GM13977 (cell line): ENCODE results near the gene COG8.

Experiments
- DNase-seq: peaks from one replicate; pipeline ENCODE4 v3.0.0; 2012; ENCODE audit warnings: low spot score
- in situ Hi-C: fragments of 300-500 bp; cut with MboI; formaldehyde crosslinking; loops from one replicate; pipeline ENCODE4 v1.12.0; 2022; ENCODE audit warnings: low sequenced_read_pairs, low pct_unique_long_range_greater_than_20kb, mixed read lengths, inconsistent platforms; ENCODE audit not compliant: unreplicated experiment
- TF ChIP-seq, protein P1 (sequence below): IDR thresholded peaks from 2 replicates; pipeline ENCODE4 v1.5.1; 2012; ENCODE audit warnings: mild to moderate bottlenecking, control low read depth; ENCODE audit not compliant: insufficient read depth; ENCODE audit errors: extremely low read depth, missing control alignments

COG8 gene

DNA sequence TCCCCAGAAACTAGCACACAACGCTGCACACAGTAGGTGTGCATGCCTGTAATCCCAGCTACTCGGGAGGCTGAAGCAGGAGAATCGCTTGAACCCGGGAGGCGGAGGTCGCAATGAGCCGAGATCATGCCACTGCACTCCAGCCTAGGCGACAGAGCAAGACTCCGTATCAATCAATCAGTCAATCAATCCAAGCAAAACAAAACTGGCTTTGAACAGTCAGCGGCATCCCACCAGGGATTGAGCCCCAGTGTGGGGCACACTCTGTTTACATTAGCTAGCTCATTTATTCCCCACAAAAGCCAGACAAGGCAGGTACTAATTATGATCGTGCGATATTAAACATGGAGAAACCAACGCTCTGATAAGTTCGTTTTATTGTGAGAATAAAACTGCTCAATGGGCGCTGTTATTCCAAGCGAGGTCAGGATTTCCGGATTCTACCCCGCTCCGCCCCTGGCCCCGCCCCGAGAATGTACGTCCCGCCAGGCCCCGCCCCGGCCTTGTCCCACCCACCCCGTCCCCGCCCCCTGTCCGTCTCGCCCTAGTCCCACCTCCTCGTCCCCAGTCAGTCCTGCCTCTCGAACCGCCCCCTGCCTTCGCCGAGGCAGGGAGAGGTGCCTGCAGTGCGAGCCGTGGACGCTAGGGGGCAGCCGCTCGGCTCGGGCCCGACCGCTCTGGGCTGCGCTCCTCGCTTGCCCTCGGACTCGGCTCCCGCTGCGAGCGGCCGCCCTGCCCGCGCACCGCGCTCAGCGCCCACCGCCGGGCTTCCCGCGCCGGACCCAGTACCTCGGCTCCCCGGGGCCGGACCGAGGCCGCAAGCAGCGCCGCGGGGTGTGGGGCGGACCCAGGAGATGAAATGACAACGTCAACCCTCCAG lies 28.5 kb downstream of the COG8 start, which contains the start of gene VPS4A:
Gene VPS4A, plus strand, starts transcription at position 698 of the 880 bp plus-strand sequence. Its CDS starts 162 bp downstream, at position 860.
- TF ChIP-seq, protein P1, sequence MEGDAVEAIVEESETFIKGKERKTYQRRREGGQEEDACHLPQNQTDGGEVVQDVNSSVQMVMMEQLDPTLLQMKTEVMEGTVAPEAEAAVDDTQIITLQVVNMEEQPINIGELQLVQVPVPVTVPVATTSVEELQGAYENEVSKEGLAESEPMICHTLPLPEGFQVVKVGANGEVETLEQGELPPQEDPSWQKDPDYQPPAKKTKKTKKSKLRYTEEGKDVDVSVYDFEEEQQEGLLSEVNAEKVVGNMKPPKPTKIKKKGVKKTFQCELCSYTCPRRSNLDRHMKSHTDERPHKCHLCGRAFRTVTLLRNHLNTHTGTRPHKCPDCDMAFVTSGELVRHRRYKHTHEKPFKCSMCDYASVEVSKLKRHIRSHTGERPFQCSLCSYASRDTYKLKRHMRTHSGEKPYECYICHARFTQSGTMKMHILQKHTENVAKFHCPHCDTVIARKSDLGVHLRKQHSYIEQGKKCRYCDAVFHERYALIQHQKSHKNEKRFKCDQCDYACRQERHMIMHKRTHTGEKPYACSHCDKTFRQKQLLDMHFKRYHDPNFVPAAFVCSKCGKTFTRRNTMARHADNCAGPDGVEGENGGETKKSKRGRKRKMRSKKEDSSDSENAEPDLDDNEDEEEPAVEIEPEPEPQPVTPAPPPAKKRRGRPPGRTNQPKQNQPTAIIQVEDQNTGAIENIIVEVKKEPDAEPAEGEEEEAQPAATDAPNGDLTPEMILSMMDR, result peak; percentile 100
- in situ Hi-C loops, result no loop called here
- DNase-seq, result peak; percentile 99

DNA sequence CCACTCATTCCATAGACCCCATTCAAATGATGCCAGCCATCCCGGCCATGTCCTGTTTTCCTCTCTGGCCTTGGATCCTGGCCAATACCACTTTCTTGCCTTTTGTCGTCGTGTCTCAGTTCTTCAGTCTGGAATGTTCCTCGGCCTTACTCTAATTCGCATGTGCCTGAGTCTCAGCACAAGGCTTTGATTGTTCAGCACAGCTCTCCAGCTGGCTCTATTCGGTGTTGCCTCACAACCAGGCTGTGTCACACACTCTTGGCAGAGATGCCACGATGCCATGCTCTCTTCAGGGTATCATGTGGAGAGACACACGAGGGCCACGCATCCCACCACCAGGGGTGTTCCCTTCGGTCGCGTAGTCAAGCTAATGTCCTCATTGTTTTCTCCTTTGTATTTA lies 30.0 kb downstream of the COG8 start:
- TF ChIP-seq, protein P1, result no peak
- DNase-seq, result no peak
- in situ Hi-C loops, result no loop called here

- TF ChIP-seq, protein P1, result no peak
- in situ Hi-C loops, result no loop called here
- DNase-seq, result no peak
These were observed 31.5 kb downstream of the COG8 start for GRCh38 chr16:69307856-69308255.

DNA sequence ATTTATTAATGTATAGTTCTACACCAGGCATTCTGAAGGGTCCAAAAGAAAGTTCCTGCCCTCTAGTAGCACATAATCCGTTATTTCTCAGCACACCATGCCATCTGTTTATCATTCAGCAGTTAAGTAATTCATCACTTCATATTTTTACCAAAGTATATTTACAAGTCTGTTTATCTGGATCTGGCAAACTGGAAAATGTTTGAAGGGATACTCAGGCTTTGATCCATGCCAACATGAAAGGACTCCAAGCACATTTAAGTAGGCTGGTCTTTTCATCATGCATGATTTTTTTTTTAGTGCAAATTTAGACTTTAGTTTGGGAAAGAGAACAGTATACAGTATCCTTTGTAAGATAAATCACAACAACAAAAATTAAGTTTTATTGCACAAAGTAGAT lies 32.3 kb downstream of the COG8 start:
- in situ Hi-C loops, result no loop called here
- TF ChIP-seq, protein P1, result no peak
- DNase-seq, result no peak

GRCh38 chr16:69306031-69306430 lies 33.3 kb downstream of the COG8 start:
- TF ChIP-seq, protein P1, result no peak
- DNase-seq, result no peak
- in situ Hi-C loops, result no loop called here

DNA sequence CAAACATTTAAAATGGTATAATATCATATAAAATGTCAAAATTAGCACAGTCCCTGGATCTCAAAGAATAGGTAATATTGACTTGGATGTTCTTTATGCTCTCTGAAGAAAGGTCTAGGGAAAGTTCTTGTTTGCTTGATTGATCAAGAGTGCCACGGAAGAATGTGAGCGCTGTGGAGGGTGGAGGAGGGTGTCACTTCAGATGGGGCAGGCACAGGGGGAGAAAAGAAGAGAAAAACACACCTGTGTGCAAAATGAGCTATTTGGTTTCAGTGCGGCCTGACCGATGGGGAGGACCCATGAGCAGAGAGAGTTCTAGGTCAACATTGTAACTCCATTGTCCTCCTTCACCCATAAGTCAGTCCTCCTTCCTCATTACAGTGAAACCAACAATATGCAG lies 37.1 kb downstream of the COG8 start:
- DNase-seq, result no peak
- TF ChIP-seq, protein P1, result no peak
- in situ Hi-C loops, result no loop called here
